GM23338 (cell line): ENCODE measurements around the gene MAP3K5.

Source experiments
- CREB1 ChIP-seq: fragments of 250-450 bp; sonication (Bioruptor Pico); IDR thresholded peaks from 2 replicates; pipeline ENCODE4 v1.5.0; 2020; ENCODE audit warnings: low read depth, mild to moderate bottlenecking, moderate library complexity
- CTCF ChIP-seq, 2 experiments: fragments of 200-600 bp in 1 of 2; sonication (generic) in 1 of 2; conservative IDR thresholded peaks; 2 replicates each; pipeline versions ENCODE4 v1.5.1 to v1.6.1; 2016 to 2017; ENCODE audit warnings: antibody characterized with exemption in 2 of 2, low read depth in 2 of 2, mild to moderate bottlenecking in 2 of 2, moderate library complexity in 1 of 2
- EZH2 ChIP-seq: fragments of 200-600 bp; sonication (generic); IDR thresholded peaks from one replicate; pipeline ENCODE4 v1.8.0; 2017; ENCODE audit warnings: antibody characterized with exemption, mild to moderate bottlenecking, low read depth; ENCODE audit not compliant: unreplicated experiment
- EZH2phosphoT487 ChIP-seq: fragments of 200-600 bp; sonication (generic); IDR thresholded peaks from one replicate; pipeline ENCODE4 v1.8.1; 2018; ENCODE audit warnings: antibody characterized with exemption; ENCODE audit not compliant: unreplicated experiment
- JUNB ChIP-seq: IDR thresholded peaks from one replicate; pipeline ENCODE4 v1.6.1; 2016; ENCODE audit warnings: antibody characterized with exemption; ENCODE audit not compliant: unreplicated experiment
- NANOG ChIP-seq: IDR thresholded peaks from 2 replicates; pipeline ENCODE4 v1.6.1; 2016; ENCODE audit warnings: antibody characterized with exemption, borderline replicate concordance
- POLR2AphosphoS5 ChIP-seq: IDR thresholded peaks from 2 replicates; pipeline ENCODE4 v1.6.1; 2016; ENCODE audit warnings: antibody characterized with exemption, low read depth
- REST ChIP-seq: IDR thresholded peaks from one replicate; pipeline ENCODE4 v1.6.1; 2018; ENCODE audit warnings: antibody characterized with exemption; ENCODE audit not compliant: unreplicated experiment
- ZNF331 ChIP-seq: fragments of 250-450 bp; sonication (Bioruptor Pico); IDR thresholded peaks from 2 replicates; pipeline ENCODE4 v1.5.0; 2020; ENCODE audit warnings: low read depth, mild to moderate bottlenecking, moderate library complexity

GRCh38 chr6:136750696-136751521 lies 41.4 kb downstream of the MAP3K5 start:
- TF ChIP-seq CTCF (conservative IDR thresholded peaks at IDR 0.05; ENCODE audit: low read depth in 2 of 2) (no peak), EZH2phosphoT487 (no peak), NANOG (no peak), EZH2 (no peak), JUNB (no peak), POLR2AphosphoS5 (no peak), REST (no peak), ZNF331 (CRISPR knock-in tag) (no peak), CREB1 (CRISPR knock-in tag) (no peak)
